ENCODE measurements around the gene FOXO6. TPM values are rescaled to one million over a fixed set of nuclear protein-coding genes. Genes with fewer than 3 reads are reported as not detected.

Gene FOXO6
- total RNA-seq, 1 experiment from 2014 or later, result 5.4 TPM

DNA sequence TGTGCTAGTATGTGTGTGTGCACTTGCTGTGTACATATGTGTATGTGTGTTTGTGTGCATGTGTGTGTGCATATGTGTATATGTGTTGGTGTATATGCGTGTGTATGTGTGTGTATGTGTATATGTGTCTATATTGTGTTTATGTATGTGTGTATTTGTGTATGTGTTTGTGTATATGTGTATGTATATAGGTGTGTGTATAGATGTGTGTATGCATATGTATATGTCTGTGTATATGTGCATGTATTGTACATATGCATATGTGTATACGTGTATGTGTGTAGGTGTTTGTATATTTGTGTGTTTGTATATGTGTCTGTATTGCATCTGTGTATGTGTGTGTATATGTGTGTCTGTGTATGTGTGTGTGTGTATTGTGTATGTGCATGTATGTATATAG, 64.1 kb downstream of the FOXO6 start:
- CTCF ChIA-PET, result no interaction called here

GRCh38 chr1:41426201-41426890, 65.1 kb downstream of the FOXO6 start:
- H3K27ac Mint-ChIP-seq, result no peak overlapping the region
- H3K9me3 Mint-ChIP-seq, result no peaks in the 10 kb centered on the region
- CTCF ChIA-PET, result interaction anchor here (0.8 to 1.5 kb wide), 4 partner anchors 9 to 112 kb away, joined by 3 to 6 read pairs (median 4); partner anchors contain the start of gene FOXO6
- H3K27me3 Mint-ChIP-seq (ENCODE audit: low read depth), result no peaks in the 10 kb centered on the region
- no peak for DNase-seq (ENCODE audit: low spot score)
- no peak for ATAC-seq
- H3K36me3 Mint-ChIP-seq, result no peaks in the 10 kb centered on the region
- POLR2A ChIA-PET, result no interaction called here
- TF ChIP-seq, protein P1, sequence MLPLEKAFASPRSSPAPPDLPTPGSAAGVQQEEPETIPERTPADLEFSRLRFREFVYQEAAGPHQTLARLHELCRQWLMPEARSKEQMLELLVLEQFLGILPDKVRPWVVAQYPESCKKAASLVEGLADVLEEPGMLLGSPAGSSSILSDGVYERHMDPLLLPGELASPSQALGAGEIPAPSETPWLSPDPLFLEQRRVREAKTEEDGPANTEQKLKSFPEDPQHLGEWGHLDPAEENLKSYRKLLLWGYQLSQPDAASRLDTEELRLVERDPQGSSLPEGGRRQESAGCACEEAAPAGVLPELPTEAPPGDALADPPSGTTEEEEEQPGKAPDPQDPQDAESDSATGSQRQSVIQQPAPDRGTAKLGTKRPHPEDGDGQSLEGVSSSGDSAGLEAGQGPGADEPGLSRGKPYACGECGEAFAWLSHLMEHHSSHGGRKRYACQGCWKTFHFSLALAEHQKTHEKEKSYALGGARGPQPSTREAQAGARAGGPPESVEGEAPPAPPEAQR (CRISPR knock-in tag; IDR thresholded peaks at IDR 0.05), result no peak
- TF ChIP-seq, protein P2, sequence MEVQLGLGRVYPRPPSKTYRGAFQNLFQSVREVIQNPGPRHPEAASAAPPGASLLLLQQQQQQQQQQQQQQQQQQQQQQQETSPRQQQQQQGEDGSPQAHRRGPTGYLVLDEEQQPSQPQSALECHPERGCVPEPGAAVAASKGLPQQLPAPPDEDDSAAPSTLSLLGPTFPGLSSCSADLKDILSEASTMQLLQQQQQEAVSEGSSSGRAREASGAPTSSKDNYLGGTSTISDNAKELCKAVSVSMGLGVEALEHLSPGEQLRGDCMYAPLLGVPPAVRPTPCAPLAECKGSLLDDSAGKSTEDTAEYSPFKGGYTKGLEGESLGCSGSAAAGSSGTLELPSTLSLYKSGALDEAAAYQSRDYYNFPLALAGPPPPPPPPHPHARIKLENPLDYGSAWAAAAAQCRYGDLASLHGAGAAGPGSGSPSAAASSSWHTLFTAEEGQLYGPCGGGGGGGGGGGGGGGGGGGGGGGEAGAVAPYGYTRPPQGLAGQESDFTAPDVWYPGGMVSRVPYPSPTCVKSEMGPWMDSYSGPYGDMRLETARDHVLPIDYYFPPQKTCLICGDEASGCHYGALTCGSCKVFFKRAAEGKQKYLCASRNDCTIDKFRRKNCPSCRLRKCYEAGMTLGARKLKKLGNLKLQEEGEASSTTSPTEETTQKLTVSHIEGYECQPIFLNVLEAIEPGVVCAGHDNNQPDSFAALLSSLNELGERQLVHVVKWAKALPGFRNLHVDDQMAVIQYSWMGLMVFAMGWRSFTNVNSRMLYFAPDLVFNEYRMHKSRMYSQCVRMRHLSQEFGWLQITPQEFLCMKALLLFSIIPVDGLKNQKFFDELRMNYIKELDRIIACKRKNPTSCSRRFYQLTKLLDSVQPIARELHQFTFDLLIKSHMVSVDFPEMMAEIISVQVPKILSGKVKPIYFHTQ (CRISPR knock-in tag; IDR thresholded peaks at IDR 0.05), result no peak
- TF ChIP-seq ARID4B (CRISPR knock-in tag; IDR thresholded peaks at IDR 0.05; ENCODE audit: borderline replicate concordance) (no peak), CBFB (CRISPR knock-in tag; IDR thresholded peaks at IDR 0.05; ENCODE audit: low read depth) (no peak), SP1 (CRISPR knock-in tag; conservative IDR thresholded peaks at IDR 0.05) (no peak), EMX1 (CRISPR knock-in tag; IDR thresholded peaks at IDR 0.05) (no peak), E2F5 (CRISPR knock-in tag; IDR thresholded peaks at IDR 0.05) (no peak), ZNF671 (CRISPR knock-in tag; IDR thresholded peaks at IDR 0.05) (no peak)
- TF ChIP-seq, protein P3, sequence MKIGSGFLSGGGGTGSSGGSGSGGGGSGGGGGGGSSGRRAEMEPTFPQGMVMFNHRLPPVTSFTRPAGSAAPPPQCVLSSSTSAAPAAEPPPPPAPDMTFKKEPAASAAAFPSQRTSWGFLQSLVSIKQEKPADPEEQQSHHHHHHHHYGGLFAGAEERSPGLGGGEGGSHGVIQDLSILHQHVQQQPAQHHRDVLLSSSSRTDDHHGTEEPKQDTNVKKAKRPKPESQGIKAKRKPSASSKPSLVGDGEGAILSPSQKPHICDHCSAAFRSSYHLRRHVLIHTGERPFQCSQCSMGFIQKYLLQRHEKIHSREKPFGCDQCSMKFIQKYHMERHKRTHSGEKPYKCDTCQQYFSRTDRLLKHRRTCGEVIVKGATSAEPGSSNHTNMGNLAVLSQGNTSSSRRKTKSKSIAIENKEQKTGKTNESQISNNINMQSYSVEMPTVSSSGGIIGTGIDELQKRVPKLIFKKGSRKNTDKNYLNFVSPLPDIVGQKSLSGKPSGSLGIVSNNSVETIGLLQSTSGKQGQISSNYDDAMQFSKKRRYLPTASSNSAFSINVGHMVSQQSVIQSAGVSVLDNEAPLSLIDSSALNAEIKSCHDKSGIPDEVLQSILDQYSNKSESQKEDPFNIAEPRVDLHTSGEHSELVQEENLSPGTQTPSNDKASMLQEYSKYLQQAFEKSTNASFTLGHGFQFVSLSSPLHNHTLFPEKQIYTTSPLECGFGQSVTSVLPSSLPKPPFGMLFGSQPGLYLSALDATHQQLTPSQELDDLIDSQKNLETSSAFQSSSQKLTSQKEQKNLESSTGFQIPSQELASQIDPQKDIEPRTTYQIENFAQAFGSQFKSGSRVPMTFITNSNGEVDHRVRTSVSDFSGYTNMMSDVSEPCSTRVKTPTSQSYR (CRISPR knock-in tag; IDR thresholded peaks at IDR 0.05), result no peak
- no peak overlapping the region for H3K4me3 Mint-ChIP-seq
- H3K4me1 Mint-ChIP-seq, result peaks cover 5% of the 10 kb centered on the region

More for the DNA sequence above, 64.1 kb downstream of the FOXO6 start:
- peaks cover 5% of the 10 kb centered on the region for H3K4me1 Mint-ChIP-seq
- no peak for TF ChIP-seq USF1 (CRISPR knock-in tag; IDR thresholded peaks at IDR 0.05)
- no peak for TF ChIP-seq EMX1 (CRISPR knock-in tag; IDR thresholded peaks at IDR 0.05)
- no peak for TF ChIP-seq FOXP1 (CRISPR knock-in tag; IDR thresholded peaks at IDR 0.05; ENCODE audit: borderline replicate concordance)
- TF ChIP-seq, protein P4, sequence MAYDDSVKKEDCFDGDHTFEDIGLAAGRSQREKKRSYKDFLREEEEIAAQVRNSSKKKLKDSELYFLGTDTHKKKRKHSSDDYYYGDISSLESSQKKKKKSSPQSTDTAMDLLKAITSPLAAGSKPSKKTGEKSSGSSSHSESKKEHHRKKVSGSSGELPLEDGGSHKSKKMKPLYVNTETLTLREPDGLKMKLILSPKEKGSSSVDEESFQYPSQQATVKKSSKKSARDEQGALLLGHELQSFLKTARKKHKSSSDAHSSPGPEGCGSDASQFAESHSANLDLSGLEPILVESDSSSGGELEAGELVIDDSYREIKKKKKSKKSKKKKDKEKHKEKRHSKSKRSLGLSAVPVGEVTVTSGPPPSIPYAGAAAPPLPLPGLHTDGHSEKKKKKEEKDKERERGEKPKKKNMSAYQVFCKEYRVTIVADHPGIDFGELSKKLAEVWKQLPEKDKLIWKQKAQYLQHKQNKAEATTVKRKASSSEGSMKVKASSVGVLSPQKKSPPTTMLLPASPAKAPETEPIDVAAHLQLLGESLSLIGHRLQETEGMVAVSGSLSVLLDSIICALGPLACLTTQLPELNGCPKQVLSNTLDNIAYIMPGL (CRISPR knock-in tag; IDR thresholded peaks at IDR 0.05), result no peak
- H3K27ac Mint-ChIP-seq, result no peak overlapping the region
- no peaks in the 10 kb centered on the region for H3K36me3 Mint-ChIP-seq
- H3K27me3 Mint-ChIP-seq (ENCODE audit: low read depth), result no peaks in the 10 kb centered on the region
- no peak overlapping the region for H3K4me3 Mint-ChIP-seq
- DNase-seq (ENCODE audit: low spot score) (no peak), ATAC-seq (no peak)
- H3K9me3 Mint-ChIP-seq, result no peaks in the 10 kb centered on the region
- POLR2A ChIA-PET, result no interaction called here
